HG02973 (cell line): ENCODE results near the gene SGTA.

ENCODE experiments used
- ATAC-seq: cut with Tn5 transposase; IDR thresholded peaks from one replicate; pipeline ENCODE4 v1.9.1; 2021; ENCODE audit warnings: moderate library complexity; ENCODE audit not compliant: unreplicated experiment

SGTA gene

DNA sequence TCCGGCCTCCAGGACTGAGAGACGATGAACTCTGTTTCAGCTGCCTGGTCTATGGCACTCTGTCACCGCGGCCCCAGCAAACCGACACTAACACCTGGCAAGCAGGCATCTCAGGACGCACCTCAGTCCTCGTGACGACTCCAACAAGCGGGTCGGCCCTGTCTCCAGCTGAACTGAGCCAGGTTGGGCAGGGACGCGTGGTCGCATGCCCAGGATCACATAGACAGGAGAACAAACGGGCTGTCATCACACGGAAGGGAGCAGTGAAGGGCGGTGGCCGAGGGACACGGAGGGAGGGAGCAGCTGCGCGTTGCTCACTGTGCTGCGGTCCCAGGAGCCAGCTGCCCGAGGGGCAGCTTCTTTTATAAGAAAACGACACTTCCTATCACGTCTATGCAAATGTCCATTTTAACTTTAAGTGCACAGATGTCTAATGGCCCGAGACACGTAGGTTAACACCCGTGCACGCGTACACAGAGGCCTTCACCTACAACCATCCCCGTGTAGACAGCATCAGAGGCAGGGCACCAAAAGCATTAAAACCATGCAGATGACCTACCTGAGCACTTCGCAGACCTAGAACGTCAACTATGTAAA is 8.9 kb downstream of the SGTA start:
- no peak for ATAC-seq

DNA sequence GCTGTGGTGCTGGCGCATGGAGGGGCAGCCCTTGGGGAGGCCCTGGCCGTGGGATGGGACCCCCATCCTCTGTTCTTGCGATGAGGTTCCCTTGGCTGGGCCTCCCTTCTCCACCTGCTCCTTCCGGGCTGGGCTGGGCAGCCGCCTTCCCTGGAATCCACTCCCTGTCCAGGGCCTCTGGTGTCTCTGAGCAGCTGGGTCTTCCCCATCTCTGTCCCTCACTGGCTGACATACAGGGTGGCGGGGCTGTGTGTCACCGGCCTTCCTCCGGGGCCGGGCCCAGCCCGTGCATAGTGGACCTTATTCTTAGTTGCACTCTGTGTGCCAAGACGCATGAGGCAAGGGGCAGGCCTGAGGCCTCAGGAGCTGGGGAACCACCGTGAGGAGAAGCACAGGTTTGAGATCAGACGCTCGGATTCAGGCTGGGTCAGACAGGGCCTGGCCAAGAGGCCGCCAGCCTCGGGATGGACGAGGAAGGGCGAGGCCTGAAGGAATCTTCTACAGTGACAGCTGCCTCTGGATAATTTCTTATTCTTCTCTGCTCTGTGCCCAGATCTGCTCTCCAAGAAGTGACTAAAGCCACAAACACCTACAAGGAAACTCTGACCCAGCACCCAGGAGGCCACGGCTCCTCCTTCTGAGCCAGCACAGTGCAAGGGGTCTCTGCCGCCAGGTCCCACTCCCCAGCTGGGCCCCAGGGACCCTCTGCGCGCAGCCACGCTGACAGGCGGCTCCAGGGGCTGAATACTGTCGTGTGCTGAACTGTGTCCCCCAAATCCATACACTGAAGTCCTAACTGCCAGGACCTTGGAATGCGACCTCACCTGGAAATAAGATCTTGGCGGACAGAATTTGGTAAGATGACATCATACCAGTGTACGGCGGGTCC is 11.0 kb downstream of the SGTA start:
- no peak for ATAC-seq

DNA sequence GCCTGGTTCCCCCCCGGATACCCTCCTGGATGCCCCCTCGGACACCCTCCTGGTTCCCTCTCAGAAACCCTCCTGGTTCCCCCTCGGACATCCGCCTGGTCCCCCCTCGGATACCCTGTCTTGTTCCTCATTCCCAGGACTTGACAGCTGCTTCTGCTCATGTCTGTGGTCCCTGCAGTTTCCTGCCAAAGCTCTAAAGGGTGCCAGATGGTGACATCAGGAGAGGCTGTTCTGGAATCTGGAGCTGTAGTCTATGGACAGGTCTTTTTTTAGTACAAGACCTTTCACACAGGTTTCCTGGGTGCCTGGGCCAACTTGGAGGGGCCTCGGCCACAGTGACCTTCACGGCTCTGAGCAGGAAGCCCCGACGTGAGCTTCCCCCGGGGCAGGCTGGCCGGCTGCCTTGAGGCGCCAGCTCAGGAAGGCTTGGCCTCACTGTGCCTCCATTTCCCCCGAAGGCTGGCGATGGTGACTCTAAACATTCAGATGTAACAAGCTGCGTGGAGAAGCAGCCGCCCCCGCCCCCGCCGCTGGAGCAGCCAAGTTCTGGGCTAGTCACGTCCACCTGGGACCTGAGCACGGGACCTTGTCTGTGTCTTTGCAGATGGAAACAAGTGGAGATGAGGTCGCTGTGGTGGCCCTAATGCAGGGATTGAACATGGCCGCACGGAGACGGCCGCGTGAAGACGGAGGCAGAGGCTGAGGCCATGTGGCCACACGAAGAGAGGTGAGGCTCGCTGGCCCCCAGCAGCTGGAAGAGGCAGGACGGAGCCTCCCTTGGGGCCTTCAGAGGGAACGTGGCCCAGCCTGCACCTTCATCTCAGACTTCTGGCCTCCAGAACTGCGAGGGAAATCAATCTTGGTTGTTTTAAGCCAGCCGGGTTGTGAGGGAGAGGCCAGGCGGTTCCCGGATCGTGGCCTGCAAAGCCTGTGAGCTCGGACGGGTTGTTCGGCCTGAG is 12.7 kb downstream of the SGTA start:
- ATAC-seq, result no peak

GRCh38 chr19:2769218-2769617 is 13.9 kb downstream of the SGTA start:
- ATAC-seq, result no peak

GRCh38 chr19:2768365-2769132 is 14.5 kb downstream of the SGTA start:
- ATAC-seq, result no peak

DNA sequence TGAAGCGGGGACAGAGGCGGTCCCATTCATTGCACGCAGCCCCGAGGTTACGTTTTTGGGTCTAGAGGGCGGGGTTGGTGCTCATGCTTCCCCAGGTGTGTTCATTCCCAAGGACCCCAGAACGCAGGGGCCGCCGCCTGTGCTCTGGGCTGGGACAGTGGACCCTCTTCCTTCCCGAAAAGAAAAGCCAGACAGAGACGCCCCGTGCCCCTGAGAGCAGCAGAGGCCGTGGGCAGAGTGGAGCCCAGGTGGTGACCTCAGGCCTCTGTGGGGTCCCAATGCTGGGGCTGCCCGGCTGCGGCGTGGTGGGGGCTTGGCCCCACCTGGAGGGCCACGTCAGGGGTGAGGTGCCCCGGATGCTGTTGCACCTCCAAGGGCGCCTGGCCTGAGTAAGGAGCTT is 15.4 kb downstream of the SGTA start:
- no peak for ATAC-seq

DNA sequence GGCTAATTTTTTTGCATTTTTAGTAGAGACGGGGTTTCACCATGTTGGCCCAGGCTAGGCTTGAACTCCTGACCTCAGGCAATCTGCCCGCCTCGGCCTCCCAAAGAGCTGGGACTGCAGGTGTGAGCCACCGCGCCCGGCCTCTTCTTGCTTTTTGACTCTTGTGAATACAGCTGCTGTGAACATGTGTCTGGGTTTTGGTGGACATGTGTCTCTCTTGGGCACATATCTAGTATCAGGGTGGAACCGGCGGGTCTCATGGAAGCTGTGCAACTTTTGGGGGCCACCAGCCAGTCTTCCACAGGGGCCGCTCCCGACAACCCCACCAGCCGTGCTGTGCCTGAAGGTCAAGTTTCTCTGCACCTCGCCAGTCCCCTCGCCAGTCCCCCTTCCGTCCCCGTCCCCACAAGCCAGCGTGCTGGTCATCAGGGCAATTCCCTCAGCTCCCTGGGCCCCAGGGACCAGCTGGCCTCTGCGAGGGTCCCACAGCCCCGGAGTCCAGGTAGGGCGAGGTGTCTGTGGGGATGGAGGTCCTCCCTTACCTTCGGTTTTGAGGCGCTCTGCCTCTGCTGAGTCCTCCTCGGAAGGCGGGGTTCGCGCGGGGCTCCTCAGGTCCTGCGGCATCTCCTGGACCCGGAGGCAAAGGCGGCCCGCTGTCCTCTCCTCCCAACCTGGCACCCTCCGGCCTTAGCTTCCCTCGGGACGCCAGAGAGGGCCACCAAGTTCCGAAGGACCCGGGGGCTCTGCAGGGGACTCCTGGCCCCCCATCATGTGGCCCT is 16.3 kb downstream of the SGTA start:
- no peak for ATAC-seq

GRCh38 chr19:2765376-2765775 is 17.7 kb downstream of the SGTA start:
- no peak for ATAC-seq

DNA sequence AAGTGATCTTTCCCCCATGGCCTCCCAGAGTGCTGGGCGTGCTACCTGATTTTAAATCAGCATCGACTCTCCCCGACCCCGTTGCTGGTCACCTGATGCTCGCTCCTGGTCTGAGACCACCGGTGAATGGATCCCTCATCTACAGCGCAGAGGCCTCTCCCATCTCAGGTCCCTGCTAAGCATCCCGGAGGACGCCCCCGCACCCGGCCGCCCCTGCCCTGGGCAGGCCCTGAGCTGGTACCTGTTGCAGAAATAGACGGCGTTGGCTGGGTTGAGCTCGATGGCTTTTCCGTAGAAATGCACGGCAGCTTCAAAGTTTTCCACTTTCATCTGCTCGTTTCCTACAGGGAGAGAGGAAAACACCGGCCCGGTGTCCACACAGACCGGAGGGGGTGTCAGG is 18.1 kb downstream of the SGTA start:
- ATAC-seq, result no peak

DNA sequence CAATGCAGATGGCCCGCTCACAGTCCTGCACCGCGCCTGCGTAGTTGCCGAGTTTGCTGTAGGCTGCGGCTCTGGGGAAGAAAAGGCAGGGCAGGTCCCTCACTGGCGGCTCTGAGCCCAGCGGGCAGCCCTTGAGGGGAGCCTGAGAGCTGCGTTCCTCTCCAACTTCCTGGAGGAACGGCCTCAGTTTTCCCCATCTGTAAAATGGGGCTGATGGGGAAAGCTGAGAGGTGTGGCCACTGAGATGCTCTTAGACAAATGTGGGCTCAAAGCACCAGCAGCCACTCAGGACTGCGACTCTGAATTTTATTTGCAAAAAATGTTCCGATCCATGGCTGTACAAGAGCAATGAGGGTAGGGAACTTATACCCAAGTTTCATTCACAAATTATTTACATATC is 19.4 kb downstream of the SGTA start:
- ATAC-seq, result no peak

DNA sequence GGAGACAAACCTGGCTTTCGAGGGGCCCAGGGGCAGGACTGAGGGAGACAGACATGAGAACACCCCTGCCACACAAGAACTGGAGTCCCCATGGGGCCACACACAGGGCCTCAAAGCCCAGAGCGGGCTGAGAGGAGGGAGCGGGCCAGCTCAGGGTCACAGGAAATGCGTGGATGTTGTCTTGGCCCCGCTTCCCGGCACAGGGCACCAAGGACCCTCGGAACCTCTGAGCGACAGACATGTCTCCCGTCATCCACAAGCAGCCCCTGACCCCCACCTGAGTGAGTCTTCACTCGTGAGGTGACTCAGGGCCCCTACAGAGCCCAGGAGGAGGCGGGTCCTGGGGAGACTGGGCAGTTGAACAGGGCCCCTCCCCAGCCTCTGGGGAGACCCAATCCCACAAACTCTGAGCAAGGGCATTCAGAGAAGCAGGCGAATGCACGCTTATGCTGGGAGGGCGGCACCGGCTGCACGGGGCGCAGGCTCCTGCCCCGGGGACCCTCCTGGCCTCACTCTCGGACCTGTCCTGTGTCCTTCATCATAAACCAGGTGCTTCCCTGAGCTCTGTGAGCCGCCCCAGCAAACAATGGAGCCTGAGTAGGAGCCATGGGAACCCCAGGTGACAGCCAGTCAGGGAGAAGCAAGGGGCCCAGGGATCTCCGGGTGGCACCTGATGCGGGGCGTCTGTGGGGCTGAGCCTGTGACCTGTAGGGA is 20.1 kb downstream of the SGTA start:
- no peak for ATAC-seq

DNA sequence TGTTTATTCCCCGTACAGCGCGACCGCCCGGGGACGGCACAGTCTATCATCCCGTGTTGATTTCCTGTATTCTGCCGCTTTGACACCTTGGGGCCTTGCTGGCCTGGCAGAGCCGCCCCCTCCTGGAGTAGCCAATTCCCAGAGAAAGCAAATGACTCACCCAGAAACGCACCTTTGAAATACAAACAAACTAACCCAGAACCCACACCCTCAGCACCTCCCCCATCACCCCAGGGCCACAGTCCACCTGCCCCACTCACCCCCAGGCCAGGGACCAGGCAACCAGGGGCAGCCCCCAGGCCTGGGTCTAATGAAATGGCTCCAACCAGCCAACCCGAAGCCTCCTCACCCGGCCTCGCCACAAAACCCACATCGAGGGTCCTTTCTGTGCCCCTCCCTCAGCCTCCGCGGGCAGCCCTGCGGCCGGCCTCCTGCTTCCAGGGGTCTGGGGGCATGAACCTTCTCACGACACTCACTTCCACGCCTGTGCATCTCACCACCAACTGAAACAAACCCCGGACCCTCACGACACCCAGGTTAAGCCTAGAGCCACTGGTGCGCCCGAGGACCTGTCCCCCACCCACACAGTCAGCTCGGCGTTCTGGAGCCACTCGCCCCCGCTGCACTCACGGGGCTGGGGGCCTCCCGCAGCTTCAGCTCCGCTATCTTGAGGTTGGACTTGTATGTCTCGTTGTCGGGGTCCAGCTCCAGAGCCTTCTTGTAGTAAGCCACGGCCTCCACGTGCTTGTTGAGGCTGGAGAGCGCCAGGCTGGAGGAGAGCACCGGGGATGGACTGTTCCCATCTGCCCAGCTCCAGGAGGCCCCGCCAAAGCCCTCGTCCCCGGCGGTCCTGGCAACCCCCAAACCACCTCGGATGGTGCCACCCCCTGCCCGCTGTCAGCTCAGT is 20.9 kb downstream of the SGTA start:
- no peak for ATAC-seq

DNA sequence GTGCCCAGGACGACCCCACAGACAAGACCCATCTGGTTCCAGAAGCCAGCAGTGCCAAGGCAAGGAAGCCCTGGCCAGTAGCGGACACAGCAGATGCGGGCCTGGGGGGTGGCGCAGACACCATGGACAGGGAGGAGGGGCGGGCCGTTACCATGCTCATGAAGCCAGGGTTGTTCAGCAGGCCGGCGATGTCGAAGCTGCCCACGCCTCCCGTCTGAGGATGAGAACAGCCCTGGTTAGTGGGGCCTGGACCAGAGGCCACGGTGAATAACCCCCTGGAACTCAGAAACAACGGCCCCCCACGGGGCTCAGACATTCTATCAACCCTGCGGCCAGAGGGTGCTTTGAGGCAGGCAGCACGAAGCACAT is 21.8 kb downstream of the SGTA start:
- ATAC-seq, result no peak

GRCh38 chr19:2759965-2760364 is 23.1 kb downstream of the SGTA start:
- no peak for ATAC-seq

- no peak for ATAC-seq
These were observed 23.7 kb downstream of the SGTA start for GRCh38 chr19:2759362-2759761.

- no peak for ATAC-seq
These were observed 24.3 kb downstream of the SGTA start for GRCh38 chr19:2758601-2759313.
